Measurements from ENCODE around the gene NDUFS2. TPM values are rescaled to one million over a fixed set of nuclear protein-coding genes. Genes with fewer than 3 reads are reported as not detected.

The NDUFS2 gene
- total RNA-seq, 4 donors from 2014 or later = 82.6 to 209 (median 144) TPM

DNA sequence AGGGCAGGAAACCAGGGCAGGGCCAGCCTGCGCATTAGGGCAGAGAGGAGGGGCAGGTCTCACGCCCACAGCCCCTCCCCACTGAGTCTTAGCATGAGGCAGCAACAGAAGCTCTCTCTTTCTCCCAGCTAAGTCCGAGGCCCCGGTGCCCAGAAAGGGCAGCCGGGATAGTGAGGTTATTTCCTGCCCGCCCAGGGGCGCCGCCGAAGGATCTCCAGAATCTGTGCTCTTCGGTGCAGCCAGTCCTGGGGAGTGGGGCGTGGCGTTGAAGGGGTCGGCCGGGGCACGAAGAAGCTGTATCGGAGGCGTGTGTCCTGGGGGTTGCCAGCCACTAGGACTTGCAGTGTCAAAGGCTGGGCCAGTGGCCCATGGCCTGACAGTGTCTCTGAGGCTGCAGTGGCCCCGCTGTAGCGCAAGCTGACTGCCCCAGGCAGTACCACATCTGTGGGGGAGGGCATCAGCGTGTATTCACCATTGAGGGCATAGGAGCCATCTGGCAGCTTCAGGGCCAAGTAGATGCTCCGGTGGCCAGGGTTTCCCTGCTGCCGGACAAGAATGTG lies 11.1 kb upstream of the NDUFS2 start:
- Histone ChIP-seq H3K4me3 (no peak overlapping the region), H3K4me1 (peaks cover 0 to 9% (median 2%) of the 10 kb centered on the region in 4 donors), H3K36me3 (no peaks in the 10 kb centered on the region), H3K27me3 (no peaks in the 10 kb centered on the region), H3K27ac (no peak overlapping the region), H3K9me3 (no peaks in the 10 kb centered on the region)
- WGBS, 2 donors (ENCODE audit: low coverage in 1 of 2) = 79% methylated on average over 22 of the region's 22 CpGs; no CpG with 5 or more reads in 1 of the 2 donors
- in situ Hi-C loops (cut with MboI; ENCODE audit: low pct_ligation_motif_present in 1 of 4, low pct_unique_long_range_greater_than_20kb in 1 of 4, low sequenced_read_pairs in 3 of 4) (no loop called here), intact Hi-C loops (cut with DNase I; ENCODE audit: low total_unique reads) (no loop called here)
- no peak for DNase-seq
- TF ChIP-seq POLR2A (IDR thresholded peaks at IDR 0.05) = no peak
- TF ChIP-seq, protein P1, sequence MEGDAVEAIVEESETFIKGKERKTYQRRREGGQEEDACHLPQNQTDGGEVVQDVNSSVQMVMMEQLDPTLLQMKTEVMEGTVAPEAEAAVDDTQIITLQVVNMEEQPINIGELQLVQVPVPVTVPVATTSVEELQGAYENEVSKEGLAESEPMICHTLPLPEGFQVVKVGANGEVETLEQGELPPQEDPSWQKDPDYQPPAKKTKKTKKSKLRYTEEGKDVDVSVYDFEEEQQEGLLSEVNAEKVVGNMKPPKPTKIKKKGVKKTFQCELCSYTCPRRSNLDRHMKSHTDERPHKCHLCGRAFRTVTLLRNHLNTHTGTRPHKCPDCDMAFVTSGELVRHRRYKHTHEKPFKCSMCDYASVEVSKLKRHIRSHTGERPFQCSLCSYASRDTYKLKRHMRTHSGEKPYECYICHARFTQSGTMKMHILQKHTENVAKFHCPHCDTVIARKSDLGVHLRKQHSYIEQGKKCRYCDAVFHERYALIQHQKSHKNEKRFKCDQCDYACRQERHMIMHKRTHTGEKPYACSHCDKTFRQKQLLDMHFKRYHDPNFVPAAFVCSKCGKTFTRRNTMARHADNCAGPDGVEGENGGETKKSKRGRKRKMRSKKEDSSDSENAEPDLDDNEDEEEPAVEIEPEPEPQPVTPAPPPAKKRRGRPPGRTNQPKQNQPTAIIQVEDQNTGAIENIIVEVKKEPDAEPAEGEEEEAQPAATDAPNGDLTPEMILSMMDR (IDR thresholded peaks at IDR 0.05) = no peak
- no peak for TF ChIP-seq EP300 (IDR thresholded peaks at IDR 0.05; ENCODE audit: low read depth)
- TF ChIP-seq POLR2AphosphoS5 (IDR thresholded peaks at IDR 0.05) = no peak

DNA sequence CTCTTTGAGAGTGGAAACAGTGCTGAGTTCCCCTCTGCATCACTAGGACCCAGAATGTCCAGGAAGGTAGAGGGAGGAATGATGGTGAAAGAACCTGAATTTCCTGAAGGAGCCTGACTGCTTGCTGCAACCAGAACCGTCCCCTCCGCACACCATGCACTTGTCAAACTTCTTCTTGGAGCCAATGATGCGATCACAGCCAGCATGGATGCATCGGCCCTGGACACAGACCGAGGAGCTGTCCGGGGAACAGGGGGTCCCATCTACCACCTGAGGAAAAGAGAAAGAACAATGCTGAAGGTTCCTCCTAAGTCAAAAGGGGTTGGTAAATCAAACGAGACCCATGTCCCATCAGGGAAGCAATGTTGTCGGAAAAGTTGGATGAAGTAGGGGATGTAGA lies 10.2 kb upstream of the NDUFS2 start:
- TF ChIP-seq POLR2A (IDR thresholded peaks at IDR 0.05) (no peak), POLR2AphosphoS5 (IDR thresholded peaks at IDR 0.05) (no peak), EP300 (IDR thresholded peaks at IDR 0.05; ENCODE audit: low read depth) (no peak)
- TF ChIP-seq, protein P1 (IDR thresholded peaks at IDR 0.05) = no peak
- Histone ChIP-seq H3K27ac (no peak overlapping the region), H3K4me3 (no peak overlapping the region), H3K9me3 (no peaks in the 10 kb centered on the region), H3K4me1 (peaks cover 0 to 10% (median 4%) of the 10 kb centered on the region in 4 donors), H3K27me3 (no peaks in the 10 kb centered on the region), H3K36me3 (no peaks in the 10 kb centered on the region)
- 56 to 73% methylated on average over 6 to 8 of the region's 8 CpGs for WGBS, 2 donors (ENCODE audit: low coverage in 1 of 2)
- DNase-seq = no peak
- in situ Hi-C loops (cut with MboI; ENCODE audit: low pct_ligation_motif_present in 1 of 4, low pct_unique_long_range_greater_than_20kb in 1 of 4, low sequenced_read_pairs in 3 of 4) = no loop called here
- intact Hi-C loops (cut with DNase I; ENCODE audit: low total_unique reads) = no loop called here

DNA sequence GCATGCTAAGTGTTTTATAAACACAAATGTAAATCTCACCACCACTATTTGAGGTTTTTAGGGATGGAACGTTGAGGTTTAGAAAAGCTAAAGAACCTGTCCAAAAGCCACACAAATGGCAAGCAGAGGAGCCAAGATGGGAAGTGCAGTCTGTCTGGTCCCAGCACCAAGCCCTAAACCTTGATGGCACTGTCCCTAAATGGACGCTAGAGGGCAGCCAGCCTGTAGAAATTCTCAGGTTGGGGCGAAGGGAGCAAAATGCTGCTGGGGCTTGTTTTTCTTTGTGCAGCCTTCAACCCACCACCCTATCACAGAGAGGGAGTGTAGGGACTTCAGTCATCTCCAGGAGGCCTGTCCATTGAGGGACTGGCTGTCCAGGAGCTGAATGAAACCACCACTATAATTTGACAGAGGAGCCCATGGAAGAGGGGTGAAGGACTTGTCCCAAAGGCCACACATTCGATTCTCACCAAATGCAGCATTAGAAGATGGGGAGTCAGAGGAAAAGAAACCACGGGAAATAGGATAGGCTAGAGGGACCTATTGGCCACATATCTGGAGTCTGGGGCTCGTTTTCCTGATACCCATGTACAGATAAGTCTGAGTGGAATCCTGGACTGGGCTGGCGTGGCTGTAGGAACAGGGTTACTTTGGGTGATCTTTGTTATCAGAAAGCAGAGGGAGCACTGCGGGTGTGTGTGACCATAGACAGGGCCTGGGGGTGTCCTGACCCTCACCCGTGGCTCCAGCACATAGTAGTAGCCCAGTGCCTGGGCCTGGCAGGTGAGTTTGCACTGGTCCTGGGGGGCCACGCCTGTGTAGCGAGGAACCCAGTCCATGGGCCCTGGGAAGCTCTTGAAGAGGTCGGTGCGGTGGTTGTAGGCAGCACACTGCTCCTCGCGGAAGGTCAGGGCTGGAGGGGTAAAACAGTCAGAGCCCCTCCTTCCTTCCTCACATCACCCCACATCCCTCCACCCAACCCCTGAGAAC lies 9.4 kb upstream of the NDUFS2 start:
- H3K27me3 ChIP-seq = no peaks in the 10 kb centered on the region
- H3K4me1 ChIP-seq = peaks cover 2 to 12% (median 8%) of the 10 kb centered on the region in 4 donors
- 20 to 57% methylated on average over 3 to 15 of the region's 15 CpGs for WGBS, 2 donors (ENCODE audit: low coverage in 1 of 2)
- H3K27ac ChIP-seq = peak overlapping the region in 1 of 4 donors; percentile 19
- H3K9me3 ChIP-seq = no peaks in the 10 kb centered on the region
- no peak overlapping the region for H3K4me3 ChIP-seq
- H3K36me3 ChIP-seq = no peaks in the 10 kb centered on the region
- peak; percentile 71 for DNase-seq
- intact Hi-C loops (cut with DNase I; ENCODE audit: low total_unique reads) (no loop called here), in situ Hi-C loops (cut with MboI; ENCODE audit: low pct_ligation_motif_present in 1 of 4, low pct_unique_long_range_greater_than_20kb in 1 of 4, low sequenced_read_pairs in 3 of 4) (no loop called here)
- TF ChIP-seq, protein P1 (IDR thresholded peaks at IDR 0.05) = peak; percentile 77 to 89 (median 83)
- TF ChIP-seq EP300 (IDR thresholded peaks at IDR 0.05; ENCODE audit: low read depth) (no peak), POLR2AphosphoS5 (IDR thresholded peaks at IDR 0.05) (no peak), POLR2A (IDR thresholded peaks at IDR 0.05) (no peak)

DNA sequence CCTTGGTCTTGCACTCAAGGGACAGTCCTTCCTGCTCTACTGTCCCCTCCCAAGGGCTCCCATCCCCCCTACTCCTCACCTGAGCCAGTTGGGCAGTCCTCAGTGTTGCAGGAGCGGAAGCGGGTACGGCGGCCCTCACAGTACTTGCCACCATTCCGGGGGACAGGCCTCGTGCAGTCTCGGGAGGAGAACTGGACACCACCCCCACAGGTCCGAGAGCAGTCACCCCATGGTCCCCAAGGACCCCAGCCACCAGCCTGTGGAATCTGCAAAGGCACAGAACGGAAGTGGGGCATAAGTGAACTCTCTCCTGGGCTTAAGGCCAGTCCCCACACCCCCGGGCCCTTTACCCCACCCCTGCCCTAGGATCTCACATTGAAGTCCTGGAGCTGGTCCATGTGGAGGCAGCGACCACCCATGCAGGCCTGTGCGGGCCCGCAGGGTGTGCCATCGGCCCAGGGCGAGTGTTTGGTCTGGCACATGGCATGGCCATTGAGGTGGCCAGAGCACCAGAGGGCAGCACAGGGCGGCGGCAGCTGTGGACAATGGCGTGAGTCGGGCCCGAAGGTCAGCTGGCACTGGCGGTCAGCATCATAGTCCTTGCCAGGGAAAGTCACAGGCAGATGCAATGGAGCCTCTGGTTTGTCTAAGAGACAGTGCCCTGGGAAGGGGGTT lies 8.5 kb upstream of the NDUFS2 start:
- no peak for TF ChIP-seq POLR2A (IDR thresholded peaks at IDR 0.05)
- WGBS, 2 donors (ENCODE audit: low coverage in 1 of 2) = 83% methylated on average over 21 of the region's 21 CpGs; no CpG with 5 or more reads in 1 of the 2 donors
- H3K27me3 ChIP-seq = no peaks in the 10 kb centered on the region
- H3K4me3 ChIP-seq = no peak overlapping the region
- H3K4me1 ChIP-seq = peaks cover 11 to 20% (median 13%) of the 10 kb centered on the region in 4 donors
- intact Hi-C loops (cut with DNase I; ENCODE audit: low total_unique reads) (no loop called here), in situ Hi-C loops (cut with MboI; ENCODE audit: low pct_ligation_motif_present in 1 of 4, low pct_unique_long_range_greater_than_20kb in 1 of 4, low sequenced_read_pairs in 3 of 4) (no loop called here)
- H3K36me3 ChIP-seq = no peaks in the 10 kb centered on the region
- H3K27ac ChIP-seq = peak overlapping the region in 1 of 4 donors; percentile 25
- no peak for DNase-seq
- no peaks in the 10 kb centered on the region for H3K9me3 ChIP-seq
